ENCODE data around the gene ACVR2B. TPM values are rescaled to one million over a fixed set of nuclear protein-coding genes. Genes with fewer than 3 reads are reported as not detected.
"Not testable (repeated sequence)": the region's sequence is repeated elsewhere in the genome, so short reads cannot be mapped to it uniquely, and the experiment has no call there.

ACVR2B gene
- total RNA-seq, 1 experiment from 2014 or later, result 1.8 TPM

GRCh38 chr3:38421679-38422336, 31.9 kb upstream of the ACVR2B start:
- ATAC-seq (no peak), DNase-seq (no peak)
- no peaks in the 10 kb centered on the region for H3K27me3 ChIP-seq (ENCODE audit: low read length)
- CTCF ChIA-PET, result no interaction called here
- POLR2A ChIA-PET (ENCODE audit: unreplicated experiment), result no interaction called here
- no peak overlapping the region for H3K4me3 ChIP-seq (ENCODE audit: low read length)
- no peak overlapping the region for H3K27ac ChIP-seq (ENCODE audit: low read length)
- BruUV-seq (replicated peaks), result no TSS peak
- no peaks in the 10 kb centered on the region for H3K9me3 ChIP-seq (ENCODE audit: low read length)
- H3K4me2 ChIP-seq (ENCODE audit: low read length), result no peak overlapping the region
- no peaks in the 10 kb centered on the region for H3K4me1 ChIP-seq (ENCODE audit: insufficient read depth, low read length)
- no peaks in the 10 kb centered on the region for H3F3A ChIP-seq (ENCODE audit: low read length, unreplicated experiment)
- no peaks in the 10 kb centered on the region for H3K9me2 ChIP-seq (replicated peaks; ENCODE audit: low read length)
- H3K9ac ChIP-seq (ENCODE audit: low read length), result no peak overlapping the region
- intact Hi-C loops (cut with micrococcal nuclease), result no loop called here
- no peaks in the 10 kb centered on the region for H4K20me1 ChIP-seq (ENCODE audit: low read length)
- H3K79me2 ChIP-seq (ENCODE audit: low read length), result no peaks in the 10 kb centered on the region
- TF ChIP-seq CTCF (conservative IDR thresholded peaks at IDR 0.05; ENCODE audit: low read depth, low read length), result no peak
- no peak for TF ChIP-seq EZH2phosphoT487 (IDR thresholded peaks at IDR 0.05; ENCODE audit: borderline replicate concordance, low read length)
- no peak for TF ChIP-seq EZH2 (IDR thresholded peaks at IDR 0.05; ENCODE audit: low read length, unreplicated experiment)
- H3K36me3 ChIP-seq (ENCODE audit: low read depth, low read length), result no peaks in the 10 kb centered on the region
- H2AFZ ChIP-seq (ENCODE audit: low read length), result no peak overlapping the region

GRCh38 chr3:38426798-38427426, 26.8 kb upstream of the ACVR2B start:
- ATAC-seq; intact Hi-C loops (cut with micrococcal nuclease): not testable (repeated sequence)

GRCh38 chr3:38432871-38433658, 20.6 kb upstream of the ACVR2B start:
- peaks cover 23% of the 10 kb centered on the region; the same call in 1 of the 2 replicates for H3K9me3 ChIP-seq (ENCODE audit: low read length)
- H3K9ac ChIP-seq (ENCODE audit: low read length); H3K27me3 ChIP-seq (ENCODE audit: low read length); H3K79me2 ChIP-seq (ENCODE audit: low read length); H4K20me1 ChIP-seq (ENCODE audit: low read length); ATAC-seq; H3K4me2 ChIP-seq (ENCODE audit: low read length); intact Hi-C loops (cut with micrococcal nuclease); H3F3A ChIP-seq (ENCODE audit: low read length, unreplicated experiment); H3K9me2 ChIP-seq (replicated peaks; ENCODE audit: low read length); H3K27ac ChIP-seq (ENCODE audit: low read length); H3K4me1 ChIP-seq (ENCODE audit: insufficient read depth, low read length); CTCF ChIA-PET; POLR2A ChIA-PET (ENCODE audit: unreplicated experiment); BruUV-seq (replicated peaks); H3K36me3 ChIP-seq (ENCODE audit: low read depth, low read length); H2AFZ ChIP-seq (ENCODE audit: low read length); DNase-seq; H3K4me3 ChIP-seq (ENCODE audit: low read length): not testable (repeated sequence)

More at GRCh38 chr3:38426798-38427426, 26.8 kb upstream of the ACVR2B start:
- H3K4me1 ChIP-seq (ENCODE audit: insufficient read depth, low read length); H3K4me3 ChIP-seq (ENCODE audit: low read length); H4K20me1 ChIP-seq (ENCODE audit: low read length); H3K79me2 ChIP-seq (ENCODE audit: low read length); CTCF ChIA-PET; H2AFZ ChIP-seq (ENCODE audit: low read length); H3K9ac ChIP-seq (ENCODE audit: low read length); H3K9me2 ChIP-seq (replicated peaks; ENCODE audit: low read length); H3K27ac ChIP-seq (ENCODE audit: low read length); H3F3A ChIP-seq (ENCODE audit: low read length, unreplicated experiment); H3K4me2 ChIP-seq (ENCODE audit: low read length); BruUV-seq (replicated peaks); H3K36me3 ChIP-seq (ENCODE audit: low read depth, low read length); POLR2A ChIA-PET (ENCODE audit: unreplicated experiment); H3K27me3 ChIP-seq (ENCODE audit: low read length); H3K9me3 ChIP-seq (ENCODE audit: low read length): not testable (repeated sequence)
- peak; percentile 34 for DNase-seq

- H3K4me2 ChIP-seq (ENCODE audit: low read length); H3K9me2 ChIP-seq (replicated peaks; ENCODE audit: low read length); H4K20me1 ChIP-seq (ENCODE audit: low read length); ATAC-seq; CTCF ChIA-PET; H3K4me1 ChIP-seq (ENCODE audit: insufficient read depth, low read length); H2AFZ ChIP-seq (ENCODE audit: low read length); H3K36me3 ChIP-seq (ENCODE audit: low read depth, low read length); H3K27me3 ChIP-seq (ENCODE audit: low read length); H3F3A ChIP-seq (ENCODE audit: low read length, unreplicated experiment); POLR2A ChIA-PET (ENCODE audit: unreplicated experiment); H3K4me3 ChIP-seq (ENCODE audit: low read length); DNase-seq; intact Hi-C loops (cut with micrococcal nuclease); H3K27ac ChIP-seq (ENCODE audit: low read length); BruUV-seq (replicated peaks); H3K9ac ChIP-seq (ENCODE audit: low read length); H3K79me2 ChIP-seq (ENCODE audit: low read length): not testable (repeated sequence)
- H3K9me3 ChIP-seq (ENCODE audit: low read length), result peaks cover 23% of the 10 kb centered on the region; the same call in 1 of the 2 replicates
These were observed 20.0 kb upstream of the ACVR2B start for GRCh38 chr3:38433661-38434060.

- H3K9ac ChIP-seq (ENCODE audit: low read length); ATAC-seq; intact Hi-C loops (cut with micrococcal nuclease); H3K27me3 ChIP-seq (ENCODE audit: low read length); H3K36me3 ChIP-seq (ENCODE audit: low read depth, low read length); H3K4me1 ChIP-seq (ENCODE audit: insufficient read depth, low read length); H3K79me2 ChIP-seq (ENCODE audit: low read length); CTCF ChIA-PET; H3F3A ChIP-seq (ENCODE audit: low read length, unreplicated experiment); H3K4me2 ChIP-seq (ENCODE audit: low read length); BruUV-seq (replicated peaks); H2AFZ ChIP-seq (ENCODE audit: low read length); H4K20me1 ChIP-seq (ENCODE audit: low read length); H3K4me3 ChIP-seq (ENCODE audit: low read length); H3K9me2 ChIP-seq (replicated peaks; ENCODE audit: low read length); H3K9me3 ChIP-seq (ENCODE audit: low read length); H3K27ac ChIP-seq (ENCODE audit: low read length): not testable (repeated sequence)
- peak; percentile 60 for DNase-seq
- POLR2A ChIA-PET (ENCODE audit: unreplicated experiment), result interaction anchor here (0.7 kb wide), 1 partner anchor 84 kb away, joined by 4 read pairs; no protein-coding TSS in a partner anchor
These were observed 15.1 kb upstream of the ACVR2B start for GRCh38 chr3:38438436-38439069.

Measured in PC-3 (cell line).